ENCODE measurements around the gene NAE1. TPM values are rescaled to one million over a fixed set of nuclear protein-coding genes. Genes with fewer than 3 reads are reported as not detected.
"Not testable (repeated sequence)": the region's sequence is repeated elsewhere in the genome, so short reads cannot be mapped to it uniquely, and the experiment has no call there.

Gene NAE1
- polyA plus RNA-seq, 4 donors = 62.4 to 102 (median 86.8) TPM

- DNase-seq (ENCODE audit: low read depth in 4 of 4, low spot score in 3 of 4) = no peak
Measured at GRCh38 chr16:66809765-66810164, 21.0 kb downstream of the NAE1 start.

GRCh38 chr16:66802159-66802558, 28.6 kb downstream of the NAE1 start:
- no peak for DNase-seq (ENCODE audit: low read depth in 4 of 4, low spot score in 3 of 4)

DNA sequence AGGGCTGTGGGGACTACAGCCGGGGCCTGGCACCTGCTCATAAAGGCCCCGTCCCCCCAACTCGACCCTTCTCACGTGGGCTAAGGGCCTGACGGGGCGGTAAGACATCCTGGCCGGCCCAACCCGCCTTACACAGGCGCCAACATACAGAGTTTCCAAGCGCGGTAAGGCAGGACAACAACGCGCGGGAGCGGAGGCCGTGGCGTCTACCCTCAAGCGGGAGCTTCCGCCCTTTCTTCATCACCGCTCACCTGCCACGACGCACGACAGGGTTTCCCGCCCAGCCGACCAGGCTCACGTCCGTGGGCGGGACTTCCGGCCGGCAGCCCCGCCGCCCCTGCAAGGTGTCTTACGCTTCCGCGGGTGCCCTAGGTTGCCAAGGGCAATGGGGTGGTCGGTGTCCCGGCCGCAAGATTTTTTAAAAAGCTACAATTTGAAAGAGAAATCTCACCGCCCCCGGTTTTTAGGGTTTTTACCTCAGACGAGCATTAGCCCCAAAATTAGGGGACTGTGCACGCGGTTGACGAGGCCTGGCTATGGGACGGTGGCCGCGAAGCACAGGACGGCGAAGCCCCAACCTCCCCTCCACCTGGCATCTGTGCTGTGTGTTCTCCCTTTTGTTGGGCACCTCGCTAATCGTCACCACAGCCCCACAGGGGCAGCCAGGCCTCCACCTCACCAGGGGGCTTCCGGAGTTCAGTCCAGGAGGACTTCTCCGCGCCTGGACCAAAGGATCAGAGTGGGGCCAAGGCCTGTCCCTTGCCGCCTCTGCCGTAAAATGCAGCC, 29.3 kb downstream of the NAE1 start, which contains the start of gene TERB1:
Gene TERB1 (minus strand): TSS at position 265 of the 786 bp plus-strand sequence. CDS start 4,786 bp downstream, outside the sequence.
- DNase-seq (ENCODE audit: low read depth in 4 of 4, low spot score in 3 of 4) = no peak

GRCh38 chr16:66800856-66801255, 29.9 kb downstream of the NAE1 start:
- no peak for DNase-seq (ENCODE audit: low read depth in 4 of 4, low spot score in 3 of 4)

GRCh38 chr16:66798161-66798560, 32.6 kb downstream of the NAE1 start:
- DNase-seq (ENCODE audit: low read depth in 4 of 4, low spot score in 3 of 4) = no peak

GRCh38 chr16:66793984-66794383, 36.8 kb downstream of the NAE1 start:
- DNase-seq (ENCODE audit: low read depth in 4 of 4, low spot score in 3 of 4) = not testable (repeated sequence)

DNA sequence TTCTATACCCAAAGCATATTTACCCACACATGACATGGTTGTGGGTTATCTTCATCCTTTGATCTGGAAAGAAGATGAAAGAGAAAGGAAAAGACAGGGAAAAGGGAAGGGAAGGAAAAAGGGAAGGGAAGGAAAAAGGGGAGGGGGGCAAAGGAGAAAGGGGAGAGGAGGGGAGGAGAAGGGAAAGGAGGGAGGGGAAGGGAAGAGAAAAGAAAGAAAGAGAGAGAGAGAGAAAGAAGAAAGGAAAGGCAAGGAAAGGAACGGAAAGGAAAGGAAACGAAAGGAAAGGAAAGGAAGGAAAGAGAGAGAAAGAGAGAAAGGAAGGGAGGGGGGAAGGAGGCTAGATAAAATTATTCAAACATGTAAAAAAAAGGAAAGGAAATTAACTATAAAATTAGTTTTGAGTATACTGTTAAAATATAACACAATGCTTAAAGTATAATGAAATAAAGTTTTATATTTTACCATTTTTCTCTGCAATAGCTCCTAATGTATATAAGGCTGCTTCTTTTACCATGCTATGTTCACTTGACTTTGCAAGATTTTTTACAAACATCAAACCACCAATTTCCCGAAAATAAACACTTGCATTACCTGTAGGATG, 40.5 kb downstream of the NAE1 start:
- DNase-seq (ENCODE audit: low read depth in 4 of 4, low spot score in 3 of 4) = no peak

GRCh38 chr16:66787427-66787826, 43.3 kb downstream of the NAE1 start:
- no peak for DNase-seq (ENCODE audit: low read depth in 4 of 4, low spot score in 3 of 4)

DNA sequence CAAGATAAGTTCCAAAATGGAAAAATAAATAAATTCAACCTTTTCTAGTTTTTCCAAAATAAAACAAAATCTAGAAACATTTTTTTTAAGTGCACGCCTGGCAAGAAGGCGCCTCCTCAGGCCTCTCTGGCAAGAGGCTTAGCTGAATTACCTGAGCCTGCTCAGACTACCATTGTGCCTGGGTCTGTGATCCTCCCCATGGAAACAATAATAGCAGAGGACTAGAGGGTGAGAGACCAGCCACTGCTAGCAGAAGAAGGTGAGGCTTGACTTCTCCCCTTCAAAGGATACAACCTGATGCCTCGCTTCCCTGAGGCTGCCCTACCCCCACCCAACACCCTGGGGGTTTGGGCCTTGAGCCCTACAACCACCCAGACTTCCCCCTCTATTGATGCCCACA, 44.2 kb downstream of the NAE1 start:
- no peak for DNase-seq (ENCODE audit: low read depth in 4 of 4, low spot score in 3 of 4)

DNA sequence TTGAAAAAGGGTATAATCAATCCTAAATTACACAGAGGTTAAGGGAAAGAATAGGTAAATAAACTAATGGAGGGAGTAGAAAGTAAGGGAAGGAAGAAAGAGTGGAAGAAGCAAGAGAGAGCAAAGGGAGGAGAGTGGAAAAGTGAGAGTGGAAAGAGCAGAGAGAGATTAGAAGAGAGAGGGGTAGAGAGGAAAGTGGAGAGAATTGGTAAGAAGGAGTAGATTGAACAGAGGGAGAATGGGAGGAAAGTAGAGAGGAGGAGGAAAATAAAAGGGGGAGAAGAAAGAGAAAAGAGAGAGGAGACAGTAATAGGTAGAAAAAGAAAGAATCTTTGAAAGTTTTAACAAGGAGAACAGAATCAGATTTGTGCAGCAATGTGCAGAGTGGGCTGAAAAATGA, 54.3 kb downstream of the NAE1 start:
- no peak for DNase-seq (ENCODE audit: low read depth in 4 of 4, low spot score in 3 of 4)

DNA sequence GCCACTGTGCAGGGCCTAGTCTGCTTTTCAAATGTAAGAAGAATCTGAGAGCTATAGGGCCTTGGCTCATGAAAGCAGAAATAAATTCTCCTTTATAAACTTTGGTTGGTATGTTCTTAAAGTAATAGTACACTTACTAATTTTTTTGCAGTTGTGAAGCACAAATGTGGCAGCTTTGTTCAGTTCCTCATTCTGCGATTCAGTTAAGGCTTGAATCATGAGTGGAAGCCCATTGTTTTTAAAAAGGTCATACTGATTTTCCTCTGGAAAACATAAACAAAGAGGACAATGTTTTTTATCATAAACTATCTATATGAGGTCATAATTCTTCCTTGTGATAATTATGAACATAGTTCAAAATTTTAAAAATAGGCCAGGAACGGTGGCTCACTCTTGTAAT, 55.8 kb downstream of the NAE1 start:
- no peak for DNase-seq (ENCODE audit: low read depth in 4 of 4, low spot score in 3 of 4)

DNA sequence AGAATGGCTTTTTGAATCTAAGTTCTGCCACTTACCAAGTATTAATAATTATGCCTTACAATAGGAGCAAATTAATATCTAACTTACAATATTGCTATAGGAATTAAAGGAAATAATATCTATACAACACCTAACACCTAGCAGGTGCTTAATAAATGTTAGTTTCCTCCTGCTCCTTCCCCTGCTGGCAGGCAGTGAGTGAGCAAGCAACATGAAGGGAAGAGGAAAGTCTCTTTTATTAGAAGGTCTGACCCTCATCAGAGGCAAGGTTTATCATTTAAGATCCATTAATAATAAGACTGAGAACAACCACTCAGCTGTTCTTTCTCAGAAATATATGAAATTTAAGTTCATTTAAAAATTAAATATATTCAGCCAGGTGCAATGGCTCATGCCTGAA, 72.7 kb downstream of the NAE1 start:
- no peak for DNase-seq (ENCODE audit: low read depth in 4 of 4, low spot score in 3 of 4)

GRCh38 chr16:66754819-66755218, 76.0 kb downstream of the NAE1 start:
- no peak for DNase-seq (ENCODE audit: low read depth in 4 of 4, low spot score in 3 of 4)

DNA sequence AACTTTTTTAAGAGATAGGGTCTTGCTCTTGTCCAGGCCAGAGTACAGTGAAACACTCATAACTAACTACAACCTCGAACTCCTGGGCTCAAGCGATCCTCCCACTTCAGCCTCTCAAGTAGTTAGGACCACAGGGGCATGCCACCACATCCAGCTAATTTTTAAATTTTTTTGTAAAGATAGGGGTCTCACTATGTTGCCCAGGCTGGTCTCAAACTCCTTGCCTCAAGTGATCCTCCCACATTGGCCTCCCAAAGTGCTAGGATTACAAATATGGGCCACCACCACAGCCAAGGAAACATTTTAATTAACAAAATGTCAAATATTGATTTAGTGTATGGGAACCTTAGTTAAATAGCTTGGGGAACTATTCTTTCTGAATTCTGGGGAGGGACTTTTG, 76.6 kb downstream of the NAE1 start:
- DNase-seq (ENCODE audit: low read depth in 4 of 4, low spot score in 3 of 4) = no peak

GRCh38 chr16:66752958-66753357, 77.8 kb downstream of the NAE1 start:
- DNase-seq (ENCODE audit: low read depth in 4 of 4, low spot score in 3 of 4) = no peak

Other genes starting within 250 kb of the NAE1 start
- gene CMTM3, start 226.3 kb downstream of the NAE1 start, polyA plus RNA-seq (ENCODE audit: insufficient read length in 4 of 4) = 10 to 100 TPM; 61.2 to 84.7 (median 70.0) TPM
- gene CMTM4, start 134.2 kb downstream of the NAE1 start, polyA plus RNA-seq (ENCODE audit: insufficient read length in 4 of 4) = 10 to 100 TPM; 21.0 to 67.0 (median 62.7) TPM
- gene DYNC1LI2, start 79.4 kb downstream of the NAE1 start, polyA plus RNA-seq (ENCODE audit: insufficient read length in 4 of 4) = 100 to 1,000 TPM; 109 to 161 (median 128) TPM
- gene TERB1, start 29.4 kb downstream of the NAE1 start, polyA plus RNA-seq (ENCODE audit: insufficient read length in 4 of 4) = not detected
- under 1 TPM in 2 of 4 donors, not detected in 2; 0.29 to 0.53 TPM for gene CA7, start 13.4 kb upstream of the NAE1 start, polyA plus RNA-seq (ENCODE audit: insufficient read length in 4 of 4)
- gene PDP2, start 49.5 kb upstream of the NAE1 start, polyA plus RNA-seq (ENCODE audit: insufficient read length in 4 of 4) = 10 to 100 TPM in 3 of 4 donors, 1 to 10 TPM in 1; 7.7 to 16.9 (median 14.0) TPM
- gene CDH16, start 87.9 kb upstream of the NAE1 start, polyA plus RNA-seq (ENCODE audit: insufficient read length in 4 of 4) = 100 to 1,000 TPM in 3 of 4 donors, 1 to 10 TPM in 1; 4.1 to 307 (median 238) TPM
- gene RRAD, start 94.6 kb upstream of the NAE1 start, polyA plus RNA-seq (ENCODE audit: insufficient read length in 4 of 4) = 1 to 10 TPM; 1.2 to 5.4 (median 2.1) TPM
- 100 to 1,000 TPM in 1 of 4 donors, 10 to 100 TPM in 3; 62.2 to 102 (median 84.8) TPM for gene CIAO2B, start 103.4 kb upstream of the NAE1 start, polyA plus RNA-seq (ENCODE audit: insufficient read length in 4 of 4)
- gene CES2, start 104.5 kb upstream of the NAE1 start, polyA plus RNA-seq (ENCODE audit: insufficient read length in 4 of 4) = 10 to 100 TPM; 28.7 to 48.5 (median 36.1) TPM
- 1 to 10 TPM in 3 of 4 donors, under 1 TPM in 1; 0.74 to 3.5 (median 2.0) TPM for gene CES3, start 130.3 kb upstream of the NAE1 start, polyA plus RNA-seq (ENCODE audit: insufficient read length in 4 of 4)
- 10 to 100 TPM in 2 of 4 donors, 1 to 10 TPM in 2; 6.3 to 13.2 (median 10.3) TPM for gene CES4A, start 157.6 kb upstream of the NAE1 start, polyA plus RNA-seq (ENCODE audit: insufficient read length in 4 of 4)
- gene CBFB, start 198.2 kb upstream of the NAE1 start, polyA plus RNA-seq (ENCODE audit: insufficient read length in 4 of 4) = 10 to 100 TPM; 69.3 to 78.9 (median 76.2) TPM

All from left renal pelvis (tissue), 4 donors.